GM12878 (cell line): Measurements from ENCODE around the gene TP73. TPM values are rescaled to one million over a fixed set of nuclear protein-coding genes. Genes with fewer than 3 reads are reported as not detected.

Experiments
- ATAC-seq: fragments of 200-7000 bp; cut with Tn5 transposase; 3 replicates; pipeline ENCODE4 v1.9.1; 2020; ENCODE audit warnings: mild to moderate bottlenecking, moderate library complexity
- BruUV-seq: library from RNA; stranded (reverse); fragments of 400-500 nt; replicated peaks from 2 replicates; lab custom pipeline; 2021; lab: Mats Ljungman, UMichigan
- CTCF ChIA-PET: fragments of 300-600 bp; sonication (Branson Sonifier 250); formaldehyde crosslinking; extraction: SDS; loops from one replicate; lab custom pipeline; 2021; ENCODE audit warnings: inconsistent platforms; lab: Yijun Ruan, JAX
- POLR2A ChIA-PET: fragments of 350-600 bp; formaldehyde crosslinking; extraction: SDS; loops from one replicate; lab custom pipeline; 2021; ENCODE audit warnings: inconsistent platforms; lab: Charles Lee
- RAD21 ChIA-PET: fragments of 300-600 bp; sonication (Branson Sonifier 250); formaldehyde crosslinking; loops from one replicate; lab custom pipeline; 2023; ENCODE audit warnings: antibody characterized with exemption; ENCODE audit not compliant: unreplicated experiment; lab: Charles Lee
- SMC1A ChIA-PET: fragments of 300-600 bp; sonication (Branson Sonifier 250); formaldehyde crosslinking; loops from one replicate; lab custom pipeline; 2023; ENCODE audit not compliant: unreplicated experiment, uncharacterized antibody; lab: Charles Lee
- DNase-seq: peaks from one replicate; pipeline ENCODE4 v3.0.0-alpha.2; 2011; ENCODE audit warnings: low read depth, low spot score
- FAIRE-seq: peaks from 3 replicates; lab custom pipeline; 2011; peaks lifted over from hg19 to GRCh38; lab: Jason Lieb, UNC
- H2AFZ ChIP-seq: 2 replicates; pipeline ENCODE4 v1.6.0; 2011; ENCODE audit warnings: low read depth, low read length, control low read depth; ENCODE audit not compliant: control insufficient read depth
- H3K27ac ChIP-seq: 2 replicates; pipeline ENCODE4 v1.5.1; 2011; ENCODE audit warnings: control low read depth; ENCODE audit not compliant: control insufficient read depth, insufficient read depth
- H3K27me3 ChIP-seq, 2 experiments: replicated peaks in 1 of 2; 2 replicates each; pipeline versions ENCODE4 v1.6.0 to v1.6.1; 2011; ENCODE audit warnings: low read length in 1 of 2; ENCODE audit not compliant: control insufficient read depth in 2 of 2, insufficient read depth in 2 of 2
- H3K36me3 ChIP-seq, 2 experiments: 2 replicates each; pipeline ENCODE4 v1.5.1; 2011; ENCODE audit warnings: low read length in 1 of 2; ENCODE audit not compliant: control insufficient read depth in 2 of 2, insufficient read depth in 2 of 2
- H3K4me1 ChIP-seq: 2 replicates; pipeline ENCODE4 v1.6.1; 2011; ENCODE audit warnings: mild to moderate bottlenecking, low read length, moderate library complexity, mixed read lengths; ENCODE audit not compliant: control insufficient read depth, insufficient read depth
- H3K4me2 ChIP-seq: 2 replicates; pipeline ENCODE4 v1.6.0; 2011; ENCODE audit warnings: control low read depth; ENCODE audit not compliant: control insufficient read depth, insufficient read depth
- H3K4me3 ChIP-seq: fragments of 200-600 bp; sonication (generic); 2 replicates; pipeline ENCODE4 v1.5.1; 2016
- H3K79me2 ChIP-seq: 2 replicates; pipeline ENCODE4 v1.6.0; 2011; ENCODE audit warnings: low read length; ENCODE audit not compliant: control insufficient read depth, insufficient read depth
- H3K9ac ChIP-seq: 2 replicates; pipeline ENCODE4 v1.8.0; 2011; ENCODE audit warnings: low read length, control low read depth, mixed read lengths; ENCODE audit not compliant: control insufficient read depth, insufficient read depth
- H3K9me3 ChIP-seq: replicated peaks from 3 replicates; pipeline ENCODE4 v1.5.1; 2011; ENCODE audit warnings: mild to moderate bottlenecking, low read length; ENCODE audit not compliant: control insufficient read depth, insufficient read depth
- H4K20me1 ChIP-seq: 2 replicates; pipeline ENCODE4 v1.6.0; 2011; ENCODE audit not compliant: control insufficient read depth, insufficient read depth
- CTCF ChIP-seq, 3 experiments: IDR thresholded peaks in 2 of 3; conservative IDR thresholded peaks in 1 of 3; 2 replicates each; pipeline ENCODE4 v1.5.1; 2011; ENCODE audit warnings: low read depth in 3 of 3, low read length in 3 of 3, mild to moderate bottlenecking in 3 of 3, control low read depth in 2 of 3, moderate library complexity in 2 of 3, inconsistent platforms in 1 of 3, mixed read lengths in 1 of 3; ENCODE audit not compliant: control insufficient read depth in 2 of 3, insufficient read depth in 1 of 3; ENCODE audit errors: extremely low read depth in 1 of 3
- DPF2 ChIP-seq: fragments of 450-650 bp; IDR thresholded peaks from 2 replicates; pipeline ENCODE4 v1.6.1; 2017; ENCODE audit warnings: mild to moderate bottlenecking
- EED ChIP-seq: sonication (generic); IDR thresholded peaks from 2 replicates; pipeline ENCODE4 v1.6.1; 2016; ENCODE audit warnings: antibody characterized with exemption, low read depth
- HDAC6 ChIP-seq: fragments of 200-600 bp; sonication (generic); IDR thresholded peaks from one replicate; pipeline ENCODE4 v1.8.0; 2017; ENCODE audit warnings: antibody characterized with exemption; ENCODE audit not compliant: unreplicated experiment
- IKZF1 ChIP-seq: fragments of 450-650 bp; conservative IDR thresholded peaks from 2 replicates; pipeline ENCODE4 v1.6.1; 2017; ENCODE audit warnings: antibody characterized with exemption, mild to moderate bottlenecking
- IKZF2 ChIP-seq, 2 experiments: fragments of 450-650 bp; IDR thresholded peaks; 2 replicates each; pipeline ENCODE4 v1.6.1; 2017; ENCODE audit warnings: mild to moderate bottlenecking in 2 of 2, moderate library complexity in 2 of 2
- LARP7 ChIP-seq: fragments of 450-650 bp; IDR thresholded peaks from 2 replicates; pipeline ENCODE4 v1.6.1; 2017; ENCODE audit warnings: mild to moderate bottlenecking
- MEF2B ChIP-seq: fragments of 450-650 bp; IDR thresholded peaks from 2 replicates; pipeline ENCODE4 v1.6.1; 2018; ENCODE audit warnings: mild to moderate bottlenecking, moderate library complexity; ENCODE audit not compliant: partially characterized antibody, poor library complexity, severe bottlenecking
- MTA2 ChIP-seq: fragments of 450-650 bp; IDR thresholded peaks from 2 replicates; pipeline ENCODE4 v1.6.1; 2016; ENCODE audit warnings: low read depth, mild to moderate bottlenecking, moderate library complexity
- RELB ChIP-seq: fragments of 450-650 bp; IDR thresholded peaks from 2 replicates; pipeline ENCODE4 v1.6.1; 2017; ENCODE audit warnings: low read depth, mild to moderate bottlenecking, moderate library complexity
- RFX5 ChIP-seq: IDR thresholded peaks from 2 replicates; pipeline ENCODE4 v1.6.1; 2011; ENCODE audit warnings: low read depth, low read length, improper control_type of control experiment
- SMAD1 ChIP-seq: fragments of 450-650 bp; IDR thresholded peaks from 2 replicates; pipeline ENCODE4 v1.6.1; 2018; ENCODE audit warnings: mild to moderate bottlenecking, low read depth; ENCODE audit not compliant: partially characterized antibody
- TCF7 ChIP-seq: IDR thresholded peaks from 2 replicates; pipeline ENCODE4 v1.6.1; 2014; ENCODE audit warnings: antibody characterized with exemption, borderline replicate concordance
- ZBTB40 ChIP-seq: fragments of 450-650 bp; IDR thresholded peaks from 2 replicates; pipeline ENCODE4 v1.6.1; 2016; ENCODE audit warnings: mild to moderate bottlenecking, moderate library complexity, borderline replicate concordance
- WGBS: methylation state at CpG from one replicate; pipeline ENCODE4 v1.1.6; 2016; ENCODE audit warnings: low lambda C conversion rate; ENCODE audit not compliant: insufficient replicate concordance, insufficient coverage; ENCODE audit errors: missing lambda C conversion rate; 5-methylcytosine and 5-hydroxymethylcytosine counted together
- in situ Hi-C: fragments of 300-500 bp; cut with MboI; formaldehyde crosslinking; loops from 9 replicates; pipeline ENCODE4 v1.14.3; 2018; ENCODE audit warnings: mixed read lengths
- intact Hi-C: fragments of 100-400 bp; cut with micrococcal nuclease; formaldehyde crosslinking; loops from one replicate; pipeline ENCODE4 v1.14.2; 2022; ENCODE audit not compliant: unreplicated experiment
- polyA plus RNA-seq, 11 experiments: library from polyadenylated mRNA; depleted of rRNA in 4 of 11; unstranded in 6 of 11; stranded (reverse) in 5 of 11; fragments of >200 nt; fragmentation: Nextera tagmentation in 4 of 11; fragmentation: Illumina TruSeq in 1 of 11; extraction: Ambion mirVana in 4 of 11; extraction: Trizol in 1 of 11; gene quantifications; 1 replicate in 1 of 11; 2 replicates in 10 of 11; pipeline versions ENCODE4 v1.2.1 to v1.2.3, GENCODE V29; 2011 to 2016; ENCODE audit warnings: inconsistent platforms in 2 of 11, missing spikeins in 2 of 11, low read depth in 1 of 11
- total RNA-seq, 4 experiments: library from RNA; depleted of rRNA in 3 of 4; stranded (reverse); fragments of >200 nt in 3 of 4; fragmentation: Illumina TruSeq in 1 of 4; extraction: Trizol in 1 of 4; gene quantifications; 2 replicates each; pipeline versions ENCODE4 v1.2.1 to v1.2.3, GENCODE V29; 2013 to 2021

The TP73 gene
- total and polyA plus RNA-seq, 10 of the 15 experiments (the other 5 are each of a cell fraction or from before 2014, with no cell fraction given): 0.08 to 54.2 (median 14.9) TPM

- ChIA-PET CTCF (interaction anchor here (1.1 to 3.8 kb wide), 8 partner anchors 10 to 59 kb away, joined by 3 to 63 read pairs (median 8); partner anchors contain the start of genes TP73 and WRAP73), SMC1A (interaction anchor here (1.3 to 3.2 kb wide), 5 partner anchors 13 to 46 kb away, joined by 3 to 54 read pairs (median 9); partner anchors contain the start of genes TP73 and WRAP73), POLR2A (interaction anchor here (1.0 to 3.9 kb wide), 5 partner anchors 8 to 27 kb away, joined by 3 to 71 read pairs (median 29); partner anchors contain the start of genes TP73 and WRAP73), RAD21 (interaction anchor here (1.3 to 3.8 kb wide), 8 partner anchors 12 to 64 kb away, joined by 3 to 80 read pairs (median 6); partner anchors contain the start of genes TP73 and WRAP73)
- Histone ChIP-seq H3K9ac (peak overlapping the region; percentile 18; the same call in 1 of the 2 replicates), H3K27ac (peak overlapping the region; percentile 89), H4K20me1 (no peaks in the 10 kb centered on the region; the same call in 1 of the 2 replicates), H3K4me2 (peak overlapping the region; percentile 92), H3K79me2 (peaks cover 57% of the 10 kb centered on the region), H3K9me3 (no peaks in the 10 kb centered on the region), H3K4me3 (peak overlapping the region; percentile 15; the same call in 1 of the 2 replicates), H3K27me3 (no peaks in the 10 kb centered on the region), H3K4me1 (peaks cover 60% of the 10 kb centered on the region), H2AFZ (no peak overlapping the region), H3K36me3 (peaks cover 0 to 24% of the 10 kb centered on the region in 2 experiments; a peak in 3 of 4 replicates)
- intact Hi-C loops (no loop called here), in situ Hi-C loops (no loop called here)
- FAIRE-seq (no peak), ATAC-seq (no peak), DNase-seq (no peak)
- no TSS peak for BruUV-seq
- 26% methylated on average over 21 of the region's 21 CpGs for WGBS
- TF ChIP-seq IKZF2 (IDR thresholded peaks at IDR 0.05) (peak; percentile 80 to 81), IKZF1 (peak; percentile 82), ZBTB40 (no peak), LARP7 (0 out of 2 replicates have a peak, but pooled peaks have one; percentile 32), TCF7 (no peak), MTA2 (0 out of 2 replicates have a peak, but pooled peaks have one; percentile 9), HDAC6 (no peak), SMAD1 (no peak), RELB (peak; percentile 45; the same call in 1 of the 2 replicates), EED (peak; percentile 78), CTCF (IDR thresholded peaks at IDR 0.05 in 2 of 3, conservative IDR thresholded peaks at IDR 0.05 in 1 of 3; ENCODE audit: control insufficient read depth in 2 of 3, extremely low read depth in 1 of 3, insufficient read depth in 1 of 3, low read depth in 3 of 3, low read length in 3 of 3) (0 out of 6 replicates have a peak, but pooled peaks of 1 of the 3 experiments have one; percentile 13), DPF2 (0 out of 2 replicates have a peak, but pooled peaks have one; percentile 39), RFX5 (no peak), MEF2B (peak; percentile 74)
Observed at GRCh38 chr1:3678361-3679097, 26.2 kb downstream of the TP73 start.
